ENCODE results near the gene ANO6.

The ANO6 gene

DNA sequence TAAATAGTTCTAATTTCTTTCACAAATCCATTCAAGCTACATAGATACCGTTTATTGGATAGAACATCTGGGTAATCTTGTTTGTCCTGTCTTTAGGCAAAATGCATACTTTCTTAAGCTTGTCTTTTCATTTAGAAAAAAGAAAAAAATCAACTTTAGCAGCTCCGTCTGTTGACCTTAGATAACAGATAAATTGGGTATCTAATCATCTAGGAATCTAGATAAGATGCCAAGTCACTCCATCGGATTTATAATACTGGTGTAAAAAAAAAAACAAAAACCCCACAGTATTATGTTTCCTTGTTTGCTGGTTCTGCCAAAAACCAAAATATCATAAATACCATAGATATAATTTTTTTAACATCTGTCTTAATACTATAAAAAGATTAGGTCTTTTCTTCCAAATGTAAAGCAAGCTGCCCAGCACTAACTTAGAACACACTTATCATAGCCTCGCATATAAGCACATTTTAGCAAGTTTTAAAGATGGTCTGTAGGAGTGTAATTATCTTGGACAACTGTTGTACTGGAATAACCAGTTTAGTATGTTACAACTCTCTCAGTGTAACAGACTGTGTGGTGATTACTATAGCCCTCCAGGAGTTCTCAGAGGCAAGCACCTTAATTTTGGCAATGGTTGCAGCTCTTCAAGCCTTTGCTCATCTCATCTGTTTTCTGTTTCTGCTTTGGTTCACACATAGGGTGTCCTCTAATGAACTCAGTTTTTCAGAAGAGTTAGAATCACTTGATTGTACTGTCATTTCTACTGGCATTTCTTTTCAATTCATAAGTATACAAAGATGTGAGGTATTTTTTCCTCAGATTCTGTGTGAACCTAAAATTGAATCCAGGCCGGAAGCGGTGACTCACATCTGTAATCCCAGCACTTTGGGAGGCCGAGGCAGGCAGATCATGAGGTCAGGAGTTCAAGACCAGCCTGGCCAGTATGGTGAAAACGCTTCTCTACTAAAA, 83.1 kb downstream of the ANO6 start:
- TF ChIP-seq, protein P1, sequence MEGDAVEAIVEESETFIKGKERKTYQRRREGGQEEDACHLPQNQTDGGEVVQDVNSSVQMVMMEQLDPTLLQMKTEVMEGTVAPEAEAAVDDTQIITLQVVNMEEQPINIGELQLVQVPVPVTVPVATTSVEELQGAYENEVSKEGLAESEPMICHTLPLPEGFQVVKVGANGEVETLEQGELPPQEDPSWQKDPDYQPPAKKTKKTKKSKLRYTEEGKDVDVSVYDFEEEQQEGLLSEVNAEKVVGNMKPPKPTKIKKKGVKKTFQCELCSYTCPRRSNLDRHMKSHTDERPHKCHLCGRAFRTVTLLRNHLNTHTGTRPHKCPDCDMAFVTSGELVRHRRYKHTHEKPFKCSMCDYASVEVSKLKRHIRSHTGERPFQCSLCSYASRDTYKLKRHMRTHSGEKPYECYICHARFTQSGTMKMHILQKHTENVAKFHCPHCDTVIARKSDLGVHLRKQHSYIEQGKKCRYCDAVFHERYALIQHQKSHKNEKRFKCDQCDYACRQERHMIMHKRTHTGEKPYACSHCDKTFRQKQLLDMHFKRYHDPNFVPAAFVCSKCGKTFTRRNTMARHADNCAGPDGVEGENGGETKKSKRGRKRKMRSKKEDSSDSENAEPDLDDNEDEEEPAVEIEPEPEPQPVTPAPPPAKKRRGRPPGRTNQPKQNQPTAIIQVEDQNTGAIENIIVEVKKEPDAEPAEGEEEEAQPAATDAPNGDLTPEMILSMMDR (IDR thresholded peaks at IDR 0.05; ENCODE audit: insufficient read depth, low read length, poor library complexity, severe bottlenecking) = no peak
- DNase-seq (ENCODE audit: extremely low read depth, insufficient read length) = no peak
- Histone ChIP-seq H3K27me3 (replicated peaks; ENCODE audit: control insufficient read depth, insufficient read depth, low read length) (no peaks in the 10 kb centered on the region), H3K36me3 (ENCODE audit: control insufficient read depth, insufficient read depth, low read length) (no peaks in the 10 kb centered on the region), H3K4me3 (replicated peaks; ENCODE audit: low read depth, low read length) (no peak overlapping the region)

DNA sequence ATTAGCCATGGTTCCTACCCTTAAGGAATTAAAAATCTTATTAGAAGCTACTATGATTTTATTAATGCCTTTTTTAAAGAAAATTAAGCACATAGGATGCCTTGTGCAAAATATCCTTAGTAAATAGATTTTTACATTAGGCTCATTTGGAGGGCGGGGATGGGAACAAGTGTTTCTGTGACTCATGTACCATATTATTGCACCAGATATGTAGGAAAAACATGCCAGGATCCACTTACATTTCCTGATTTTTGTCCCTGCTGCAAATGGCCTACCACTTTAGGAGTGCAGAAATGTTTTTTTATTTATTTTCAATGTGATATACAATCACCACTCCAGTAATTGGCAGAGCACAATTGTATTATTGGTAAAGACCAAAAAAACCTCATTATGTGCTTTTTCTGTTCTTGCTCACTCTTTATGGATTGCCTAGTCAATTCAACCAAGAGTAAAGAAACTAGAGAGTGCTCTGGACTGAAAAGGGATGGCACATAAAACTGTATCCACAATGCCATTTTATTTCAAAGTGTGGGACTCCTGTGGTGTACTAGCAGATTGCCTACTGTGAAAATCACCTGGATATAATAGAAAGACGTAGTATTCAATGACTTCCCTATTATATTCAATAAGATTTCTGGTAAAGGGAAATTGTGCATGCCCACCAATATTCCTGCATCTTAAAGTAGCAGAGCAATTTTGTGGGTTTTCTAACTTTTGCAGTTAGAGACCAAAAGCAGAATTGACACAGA, 86.9 kb downstream of the ANO6 start:
- DNase-seq (ENCODE audit: extremely low read depth, insufficient read length) = no peak
- Histone ChIP-seq H3K36me3 (ENCODE audit: control insufficient read depth, insufficient read depth, low read length) (no peaks in the 10 kb centered on the region), H3K4me3 (replicated peaks; ENCODE audit: low read depth, low read length) (no peak overlapping the region), H3K27me3 (replicated peaks; ENCODE audit: control insufficient read depth, insufficient read depth, low read length) (no peaks in the 10 kb centered on the region)
- TF ChIP-seq, protein P1 (IDR thresholded peaks at IDR 0.05; ENCODE audit: insufficient read depth, low read length, poor library complexity, severe bottlenecking) = no peak

DNA sequence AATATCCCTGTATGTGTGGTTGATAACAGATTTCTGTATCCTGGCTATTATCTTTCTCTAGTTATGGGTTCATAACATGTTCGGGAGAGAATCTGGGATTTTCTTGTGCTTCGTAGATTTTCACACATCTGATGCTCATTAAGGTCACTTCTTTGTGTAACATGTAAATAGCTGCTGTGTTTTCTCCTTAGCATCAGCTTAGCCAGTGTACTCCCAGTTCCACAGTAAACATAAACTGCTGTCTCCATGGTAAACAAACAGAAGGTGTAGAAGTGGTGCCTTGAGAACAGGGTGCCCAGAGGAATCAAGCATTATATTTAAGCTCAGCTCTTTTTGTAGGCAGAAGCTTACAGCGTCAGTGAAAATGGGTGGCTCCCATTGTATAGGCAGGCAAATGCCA, 88.0 kb downstream of the ANO6 start:
- no peaks in the 10 kb centered on the region for H3K27me3 ChIP-seq (replicated peaks; ENCODE audit: control insufficient read depth, insufficient read depth, low read length)
- no peaks in the 10 kb centered on the region for H3K36me3 ChIP-seq (ENCODE audit: control insufficient read depth, insufficient read depth, low read length)
- no peak for DNase-seq (ENCODE audit: extremely low read depth, insufficient read length)
- H3K4me3 ChIP-seq (replicated peaks; ENCODE audit: low read depth, low read length) = no peak overlapping the region
- TF ChIP-seq, protein P1 (IDR thresholded peaks at IDR 0.05; ENCODE audit: insufficient read depth, low read length, poor library complexity, severe bottlenecking) = no peak

- no peaks in the 10 kb centered on the region for H3K36me3 ChIP-seq (ENCODE audit: control insufficient read depth, insufficient read depth, low read length)
These were observed 88.8 kb downstream of the ANO6 start for GRCh38 chr12:45304514-45305178.

GRCh38 chr12:45305907-45306306, 90.0 kb downstream of the ANO6 start:
- Histone ChIP-seq H3K27me3 (replicated peaks; ENCODE audit: control insufficient read depth, insufficient read depth, low read length) (no peaks in the 10 kb centered on the region), H3K36me3 (ENCODE audit: control insufficient read depth, insufficient read depth, low read length) (no peaks in the 10 kb centered on the region), H3K4me3 (replicated peaks; ENCODE audit: low read depth, low read length) (no peak overlapping the region)
- TF ChIP-seq, protein P1 (IDR thresholded peaks at IDR 0.05; ENCODE audit: insufficient read depth, low read length, poor library complexity, severe bottlenecking) = no peak
- no peak for DNase-seq (ENCODE audit: extremely low read depth, insufficient read length)

More at GRCh38 chr12:45304514-45305178, 88.8 kb downstream of the ANO6 start:
- no peaks in the 10 kb centered on the region for H3K27me3 ChIP-seq (replicated peaks; ENCODE audit: control insufficient read depth, insufficient read depth, low read length)
- DNase-seq (ENCODE audit: extremely low read depth, insufficient read length) = no peak
- H3K4me3 ChIP-seq (replicated peaks; ENCODE audit: low read depth, low read length) = no peak overlapping the region
- TF ChIP-seq, protein P1 (IDR thresholded peaks at IDR 0.05; ENCODE audit: insufficient read depth, low read length, poor library complexity, severe bottlenecking) = no peak
